B cell (primary cell): ENCODE results near the gene ZNF385D.

ENCODE experiments used
- EZH2 ChIP-seq: IDR thresholded peaks from 2 replicates; pipeline ENCODE4 v1.6.1; 2012; ENCODE audit warnings: borderline replicate concordance, low read depth, mild to moderate bottlenecking, moderate library complexity, low read length; ENCODE audit not compliant: insufficient read depth, poor library complexity, severe bottlenecking
- TF ChIP-seq, protein P1 (sequence below): fragments of 200-600 bp; IDR thresholded peaks from one replicate; pipeline ENCODE4 v1.8.0; 2022; ENCODE audit warnings: antibody characterized with exemption, mild to moderate bottlenecking

DNA sequence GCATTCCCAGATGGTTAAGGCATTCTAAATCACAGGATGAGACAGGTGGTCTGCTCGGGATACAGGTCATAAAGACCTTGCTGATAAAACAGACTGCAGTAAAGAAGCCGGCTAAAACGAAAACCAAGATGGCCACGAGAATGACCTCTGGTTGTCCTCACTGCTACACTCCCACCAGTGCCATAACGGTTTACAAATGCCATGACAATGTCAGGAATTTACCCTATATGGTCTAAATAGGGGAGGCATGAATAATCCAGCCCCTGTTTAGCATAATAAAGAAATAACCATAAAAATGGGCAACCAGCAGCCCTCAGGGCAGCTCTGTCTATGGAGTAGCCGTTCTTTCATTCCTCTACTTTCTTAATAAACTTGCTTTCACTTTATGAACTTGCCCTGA, 151.1 kb downstream of the ZNF385D start:
- TF ChIP-seq, protein P1, sequence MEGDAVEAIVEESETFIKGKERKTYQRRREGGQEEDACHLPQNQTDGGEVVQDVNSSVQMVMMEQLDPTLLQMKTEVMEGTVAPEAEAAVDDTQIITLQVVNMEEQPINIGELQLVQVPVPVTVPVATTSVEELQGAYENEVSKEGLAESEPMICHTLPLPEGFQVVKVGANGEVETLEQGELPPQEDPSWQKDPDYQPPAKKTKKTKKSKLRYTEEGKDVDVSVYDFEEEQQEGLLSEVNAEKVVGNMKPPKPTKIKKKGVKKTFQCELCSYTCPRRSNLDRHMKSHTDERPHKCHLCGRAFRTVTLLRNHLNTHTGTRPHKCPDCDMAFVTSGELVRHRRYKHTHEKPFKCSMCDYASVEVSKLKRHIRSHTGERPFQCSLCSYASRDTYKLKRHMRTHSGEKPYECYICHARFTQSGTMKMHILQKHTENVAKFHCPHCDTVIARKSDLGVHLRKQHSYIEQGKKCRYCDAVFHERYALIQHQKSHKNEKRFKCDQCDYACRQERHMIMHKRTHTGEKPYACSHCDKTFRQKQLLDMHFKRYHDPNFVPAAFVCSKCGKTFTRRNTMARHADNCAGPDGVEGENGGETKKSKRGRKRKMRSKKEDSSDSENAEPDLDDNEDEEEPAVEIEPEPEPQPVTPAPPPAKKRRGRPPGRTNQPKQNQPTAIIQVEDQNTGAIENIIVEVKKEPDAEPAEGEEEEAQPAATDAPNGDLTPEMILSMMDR, result no peak
- no peak for TF ChIP-seq EZH2
